Osteoblast (primary cell): ENCODE results near the gene CLPTM1L. TPM values are rescaled to one million over a fixed set of nuclear protein-coding genes. Genes with fewer than 3 reads are reported as not detected.
A peak's percentile ranks its signal among the peaks of the same experiment; 100 is the strongest.

Source experiments
- DNase-seq: peaks from one replicate; pipeline ENCODE4 v3.0.0; 2011; ENCODE audit warnings: low spot score, mixed read lengths; ENCODE audit not compliant: insufficient read length; ENCODE audit errors: missing footprints
- H2AFZ ChIP-seq: 2 replicates; pipeline ENCODE4 v1.6.0; 2011; ENCODE audit warnings: mild to moderate bottlenecking, low read length
- H3K27ac ChIP-seq: 2 replicates; pipeline ENCODE4 v1.5.1; 2011; ENCODE audit warnings: mild to moderate bottlenecking, low read depth, low read length, moderate library complexity
- H3K27me3 ChIP-seq: 2 replicates; pipeline ENCODE4 v1.6.0; 2012; ENCODE audit warnings: mild to moderate bottlenecking, control low read depth, inconsistent platforms, low read length, moderate library complexity; ENCODE audit not compliant: insufficient read depth
- H3K36me3 ChIP-seq: 2 replicates; pipeline ENCODE4 v1.5.1; 2011; ENCODE audit warnings: mild to moderate bottlenecking, low read length, control low read depth, moderate library complexity; ENCODE audit not compliant: insufficient read depth
- H3K4me1 ChIP-seq: 2 replicates; pipeline ENCODE4 v1.5.1; 2011; ENCODE audit warnings: mild to moderate bottlenecking, low read length, control low read depth, moderate library complexity; ENCODE audit not compliant: insufficient read depth
- H3K4me2 ChIP-seq: 2 replicates; pipeline ENCODE4 v1.6.0; 2011; ENCODE audit warnings: mild to moderate bottlenecking, low read length; ENCODE audit not compliant: insufficient read depth
- H3K4me3 ChIP-seq: fragments of 200-600 bp; sonication (generic); 3 replicates; pipeline ENCODE4 v1.5.1; 2012; ENCODE audit warnings: mild to moderate bottlenecking, low read length, inconsistent platforms; ENCODE audit not compliant: insufficient read depth
- H3K79me2 ChIP-seq: 2 replicates; pipeline ENCODE4 v1.6.0; 2012; ENCODE audit warnings: mild to moderate bottlenecking, low read length, control low read depth, inconsistent platforms; ENCODE audit not compliant: insufficient read depth
- H3K9me3 ChIP-seq: 2 replicates; pipeline ENCODE4 v1.5.1; 2011; ENCODE audit warnings: low read depth, low read length, control low read depth
- H4K20me1 ChIP-seq: 2 replicates; pipeline ENCODE4 v1.6.0; 2012; ENCODE audit warnings: mild to moderate bottlenecking, low read length, control low read depth; ENCODE audit not compliant: insufficient read depth
- total RNA-seq: library from RNA; depleted of rRNA; stranded (reverse); fragments of >200 nt; gene quantifications from 2 replicates; pipeline ENCODE4 v1.2.3, GENCODE V29; 2012
- TF ChIP-seq, protein P1 (sequence below): IDR thresholded peaks from 2 replicates; pipeline ENCODE4 v1.5.1; 2011; ENCODE audit warnings: mild to moderate bottlenecking, low read depth, low read length, moderate library complexity; ENCODE audit errors: extremely low read depth

The CLPTM1L gene
- total RNA-seq, 1 donor = 139 TPM

DNA sequence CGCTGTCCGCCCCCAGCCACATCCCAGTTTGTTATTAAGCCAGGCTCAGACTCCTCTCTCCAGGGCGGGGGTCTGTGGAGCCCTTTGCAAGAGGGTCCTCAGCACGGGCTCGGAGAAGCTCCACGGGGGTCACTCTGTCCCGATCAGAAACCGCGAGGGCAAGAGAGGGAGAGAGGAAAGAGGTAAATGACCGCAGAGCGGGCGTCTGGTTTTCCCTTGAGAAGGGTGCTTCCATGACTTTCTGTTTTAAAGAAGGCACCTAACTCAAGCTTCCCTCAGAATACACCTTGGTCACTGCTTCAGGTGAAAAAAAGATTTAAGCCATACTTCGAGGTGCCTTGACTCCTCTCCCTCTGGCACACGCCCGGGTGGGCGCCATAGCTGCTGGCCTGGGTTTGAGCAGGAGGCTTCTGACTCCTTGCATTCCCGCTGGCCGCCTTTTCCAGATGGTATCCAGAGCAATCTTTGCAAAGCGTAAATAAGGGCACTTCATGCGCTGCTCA lies 44.3 kb downstream of the CLPTM1L start:
- no peaks in the 10 kb centered on the region for H3K36me3 ChIP-seq
- H3K27ac ChIP-seq = no peak overlapping the region
- H2AFZ ChIP-seq = no peak overlapping the region
- no peaks in the 10 kb centered on the region for H4K20me1 ChIP-seq
- TF ChIP-seq, protein P1, sequence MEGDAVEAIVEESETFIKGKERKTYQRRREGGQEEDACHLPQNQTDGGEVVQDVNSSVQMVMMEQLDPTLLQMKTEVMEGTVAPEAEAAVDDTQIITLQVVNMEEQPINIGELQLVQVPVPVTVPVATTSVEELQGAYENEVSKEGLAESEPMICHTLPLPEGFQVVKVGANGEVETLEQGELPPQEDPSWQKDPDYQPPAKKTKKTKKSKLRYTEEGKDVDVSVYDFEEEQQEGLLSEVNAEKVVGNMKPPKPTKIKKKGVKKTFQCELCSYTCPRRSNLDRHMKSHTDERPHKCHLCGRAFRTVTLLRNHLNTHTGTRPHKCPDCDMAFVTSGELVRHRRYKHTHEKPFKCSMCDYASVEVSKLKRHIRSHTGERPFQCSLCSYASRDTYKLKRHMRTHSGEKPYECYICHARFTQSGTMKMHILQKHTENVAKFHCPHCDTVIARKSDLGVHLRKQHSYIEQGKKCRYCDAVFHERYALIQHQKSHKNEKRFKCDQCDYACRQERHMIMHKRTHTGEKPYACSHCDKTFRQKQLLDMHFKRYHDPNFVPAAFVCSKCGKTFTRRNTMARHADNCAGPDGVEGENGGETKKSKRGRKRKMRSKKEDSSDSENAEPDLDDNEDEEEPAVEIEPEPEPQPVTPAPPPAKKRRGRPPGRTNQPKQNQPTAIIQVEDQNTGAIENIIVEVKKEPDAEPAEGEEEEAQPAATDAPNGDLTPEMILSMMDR = no peak
- no peaks in the 10 kb centered on the region for H3K4me1 ChIP-seq
- DNase-seq = peak; percentile 11
- peaks cover 20% of the 10 kb centered on the region for H3K27me3 ChIP-seq
- H3K79me2 ChIP-seq = no peaks in the 10 kb centered on the region
- no peak overlapping the region for H3K4me3 ChIP-seq
- H3K4me2 ChIP-seq = no peak overlapping the region
- H3K9me3 ChIP-seq = no peaks in the 10 kb centered on the region

DNA sequence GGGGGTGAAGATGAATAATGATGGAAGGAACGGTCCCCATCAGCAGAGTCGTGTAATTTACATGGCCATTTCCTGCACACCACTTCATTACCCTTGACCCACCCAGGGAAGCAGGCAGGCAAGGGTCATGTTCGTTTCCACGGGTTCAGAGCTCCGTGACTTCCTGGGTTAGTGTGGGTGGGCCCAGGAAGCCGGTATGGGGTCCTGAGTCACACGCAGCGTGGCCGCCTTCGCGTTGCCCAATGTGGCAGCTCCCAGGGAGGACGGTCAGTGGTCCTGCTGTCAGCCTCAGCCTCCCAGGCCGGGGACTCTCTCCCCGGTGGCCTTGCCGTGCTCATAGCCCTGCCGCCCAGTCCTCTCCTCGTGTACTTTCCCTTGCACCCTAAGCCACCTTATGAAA lies 44.9 kb downstream of the CLPTM1L start:
- Histone ChIP-seq H3K79me2 (no peaks in the 10 kb centered on the region), H3K36me3 (no peaks in the 10 kb centered on the region), H3K4me1 (no peaks in the 10 kb centered on the region), H3K4me3 (no peak overlapping the region), H3K27me3 (peaks cover 25% of the 10 kb centered on the region), H3K4me2 (no peak overlapping the region), H2AFZ (no peak overlapping the region), H3K27ac (no peak overlapping the region), H3K9me3 (no peaks in the 10 kb centered on the region), H4K20me1 (no peaks in the 10 kb centered on the region)
- no peak for DNase-seq
- TF ChIP-seq, protein P1 = no peak

DNA sequence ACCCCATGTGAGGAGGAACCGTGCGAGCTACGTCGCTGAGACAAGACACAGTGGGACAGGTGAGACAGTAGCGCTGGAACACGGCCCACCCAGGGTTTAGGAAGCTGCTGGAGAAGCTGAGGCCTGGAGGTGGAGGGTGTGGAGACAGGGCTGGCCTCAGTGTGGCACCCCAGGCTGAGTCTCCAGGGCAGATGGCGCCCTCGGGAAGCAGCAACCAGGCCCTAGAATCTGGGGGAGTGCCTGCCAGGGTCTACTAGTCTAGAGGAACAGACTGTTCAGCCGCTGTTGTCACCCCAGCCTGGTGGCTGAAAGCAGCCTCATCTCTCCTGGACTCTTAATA lies 45.4 kb downstream of the CLPTM1L start:
- Histone ChIP-seq H2AFZ (no peak overlapping the region), H3K4me1 (no peaks in the 10 kb centered on the region), H3K36me3 (no peaks in the 10 kb centered on the region), H3K4me2 (no peak overlapping the region), H3K27ac (no peak overlapping the region), H4K20me1 (no peaks in the 10 kb centered on the region), H3K79me2 (no peaks in the 10 kb centered on the region), H3K4me3 (no peak overlapping the region), H3K9me3 (no peaks in the 10 kb centered on the region), H3K27me3 (peaks cover 25% of the 10 kb centered on the region)
- peak; percentile 79 for DNase-seq
- TF ChIP-seq, protein P1 = no peak

DNA sequence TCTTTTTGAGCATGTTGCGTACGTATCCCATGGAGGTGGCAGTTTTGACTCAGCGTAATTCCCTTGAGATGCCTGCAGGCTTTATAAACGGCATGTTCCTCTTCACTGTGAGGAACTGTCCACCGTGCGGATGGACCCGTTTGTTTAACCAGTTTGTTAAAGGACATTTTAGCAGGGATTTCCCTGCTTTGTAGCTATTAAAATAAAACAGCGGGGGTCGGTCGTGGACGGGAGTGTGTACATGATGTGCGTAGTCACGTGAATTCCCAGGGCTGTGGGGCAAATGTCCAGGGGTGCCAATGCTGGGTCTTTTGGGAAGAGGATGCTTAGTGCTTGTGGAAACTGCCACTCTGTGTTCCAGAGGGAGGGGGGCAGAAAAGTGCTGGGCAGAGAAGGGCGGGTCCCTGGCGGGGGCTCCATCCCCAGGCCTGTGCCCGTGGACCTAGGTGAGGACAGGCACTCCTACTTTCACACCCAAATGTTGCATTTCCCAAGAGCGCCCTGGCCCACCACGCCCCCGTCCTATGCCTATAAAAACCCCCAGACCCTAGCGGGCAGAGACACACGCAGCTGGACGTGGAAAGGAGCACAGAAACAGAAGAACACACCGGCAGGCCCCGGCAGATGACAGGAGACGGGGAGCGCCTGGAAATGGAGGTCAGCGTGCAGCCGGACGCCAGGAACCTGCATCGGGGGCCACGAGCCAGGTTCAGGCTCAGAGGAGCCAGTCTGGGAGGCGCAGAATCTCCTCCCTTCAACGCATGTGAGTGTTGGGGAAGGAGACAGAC lies 46.0 kb downstream of the CLPTM1L start:
- no peak for DNase-seq
- Histone ChIP-seq H3K79me2 (no peaks in the 10 kb centered on the region), H3K27me3 (peaks cover 25% of the 10 kb centered on the region), H3K4me1 (no peaks in the 10 kb centered on the region), H3K36me3 (no peaks in the 10 kb centered on the region), H3K4me3 (no peak overlapping the region), H4K20me1 (no peaks in the 10 kb centered on the region), H3K4me2 (no peak overlapping the region), H3K27ac (no peak overlapping the region), H2AFZ (no peak overlapping the region), H3K9me3 (no peaks in the 10 kb centered on the region)
- TF ChIP-seq, protein P1 = no peak
